IMR-90 (cell line): ENCODE results near the gene TPSG1. TPM values are rescaled to one million over a fixed set of nuclear protein-coding genes. Genes with fewer than 3 reads are reported as not detected.
A peak's percentile ranks its signal among the peaks of the same experiment; 100 is the strongest.
"Not testable (repeated sequence)": the region's sequence is repeated elsewhere in the genome, so short reads cannot be mapped to it uniquely, and the experiment has no call there.

Experiments
- ATAC-seq: fragments of 200-7000 bp; cut with Tn5 transposase; 2 replicates; pipeline ENCODE4 v1.9.1; 2020; ENCODE audit warnings: low read depth, mild to moderate bottlenecking, moderate library complexity
- BruUV-seq: library from RNA; stranded (reverse); fragments of 400-500 nt; replicated peaks from 2 replicates; lab custom pipeline; 2021; lab: Mats Ljungman, UMichigan
- CTCF ChIA-PET: fragments of 300-600 bp; formaldehyde crosslinking; extraction: SDS; loops from one replicate; lab custom pipeline; 2021; ENCODE audit warnings: antibody characterized with exemption; lab: Yijun Ruan, JAX
- POLR2A ChIA-PET: fragments of 300-600 bp; sonication (Branson Sonifier 250); formaldehyde crosslinking; loops from one replicate; lab custom pipeline; 2022; ENCODE audit warnings: antibody characterized with exemption; ENCODE audit not compliant: unreplicated experiment; lab: Charles Lee
- DNase-seq: peaks from one replicate; pipeline ENCODE4 v3.0.0; 2013
- H2AFZ ChIP-seq: replicated peaks from 2 replicates; pipeline ENCODE3; 2013; ENCODE audit warnings: low read length, mild to moderate bottlenecking; ENCODE audit not compliant: poor library complexity
- H2AK5ac ChIP-seq: 2 replicates; pipeline ENCODE4 v1.6.1; 2013; ENCODE audit warnings: low read depth, low read length, inconsistent platforms
- H2AK9ac ChIP-seq: replicated peaks from 2 replicates; pipeline ENCODE3; 2013; ENCODE audit warnings: mild to moderate bottlenecking, low read depth, low read length, moderate library complexity; ENCODE audit not compliant: poor library complexity
- H2BK120ac ChIP-seq: 2 replicates; pipeline ENCODE4 v1.6.1; 2013; ENCODE audit warnings: low read depth, low read length, inconsistent platforms
- H2BK15ac ChIP-seq: 3 replicates; pipeline ENCODE4 v1.6.1; 2013; ENCODE audit warnings: low read depth, low read length, inconsistent platforms
- H2BK20ac ChIP-seq: 2 replicates; pipeline ENCODE4 v1.6.1; 2013; ENCODE audit warnings: low read depth, mild to moderate bottlenecking, inconsistent platforms, low read length, moderate library complexity
- H2BK5ac ChIP-seq: 2 replicates; pipeline ENCODE4 v1.6.1; 2013; ENCODE audit warnings: mild to moderate bottlenecking, low read depth, low read length, inconsistent platforms; ENCODE audit not compliant: poor library complexity, severe bottlenecking
- H3K14ac ChIP-seq: replicated peaks from 2 replicates; pipeline ENCODE4 v1.6.1; 2013; ENCODE audit warnings: low read depth, low read length, inconsistent platforms
- H3K18ac ChIP-seq: 2 replicates; pipeline ENCODE4 v1.6.1; 2013; ENCODE audit warnings: low read depth, low read length, control low read depth
- H3K23ac ChIP-seq: 2 replicates; pipeline ENCODE4 v1.6.1; 2013; ENCODE audit warnings: low read depth, low read length, inconsistent platforms
- H3K27ac ChIP-seq: 2 replicates; pipeline ENCODE4 v1.5.1; 2013; ENCODE audit warnings: mild to moderate bottlenecking, control low read depth, low read length; ENCODE audit not compliant: insufficient read depth
- H3K27me3 ChIP-seq: 2 replicates; pipeline ENCODE4 v1.6.1; 2013; ENCODE audit warnings: low read length; ENCODE audit not compliant: control insufficient read depth, insufficient read depth
- H3K36me3 ChIP-seq: 2 replicates; pipeline ENCODE4 v1.6.1; 2013; ENCODE audit warnings: low read length, mixed read lengths; ENCODE audit not compliant: control insufficient read depth, insufficient read depth
- H3K4ac ChIP-seq: 2 replicates; pipeline ENCODE4 v1.6.1; 2013; ENCODE audit warnings: low read depth, low read length, inconsistent platforms
- H3K4me1 ChIP-seq: 2 replicates; pipeline ENCODE4 v1.6.1; 2013; ENCODE audit warnings: low read length, mixed read lengths; ENCODE audit not compliant: control insufficient read depth, insufficient read depth
- H3K4me2 ChIP-seq: 2 replicates; pipeline ENCODE4 v1.6.1; 2013; ENCODE audit warnings: low read depth, mild to moderate bottlenecking, control low read depth, low read length, moderate library complexity
- H3K4me3 ChIP-seq: 2 replicates; pipeline ENCODE4 v1.5.1; 2013; ENCODE audit warnings: low read depth, mild to moderate bottlenecking, control low read depth, low read length, moderate library complexity; ENCODE audit not compliant: insufficient read depth
- H3K56ac ChIP-seq: 2 replicates; pipeline ENCODE4 v1.6.1; 2013; ENCODE audit warnings: low read length, inconsistent platforms; ENCODE audit not compliant: insufficient read depth; ENCODE audit errors: extremely low read depth
- H3K79me1 ChIP-seq, 2 experiments: 2 replicates each; pipeline ENCODE4 v1.6.1; 2013; ENCODE audit warnings: low read length in 2 of 2, inconsistent platforms in 1 of 2, low read depth in 1 of 2
- H3K9ac ChIP-seq: 2 replicates; pipeline ENCODE4 v1.6.1; 2013; ENCODE audit warnings: low read depth, low read length, control low read depth
- H3K9me1 ChIP-seq: 2 replicates; pipeline ENCODE4 v1.6.1; 2013; ENCODE audit warnings: low read length, inconsistent platforms; ENCODE audit not compliant: insufficient read depth
- H3K9me3 ChIP-seq: 2 replicates; pipeline ENCODE4 v1.6.1; 2013; ENCODE audit warnings: low read length; ENCODE audit not compliant: control insufficient read depth, insufficient read depth
- H4K20me1 ChIP-seq: 2 replicates; pipeline ENCODE4 v1.6.1; 2013; ENCODE audit warnings: low read length, inconsistent platforms; ENCODE audit not compliant: insufficient read depth
- H4K5ac ChIP-seq: 2 replicates; pipeline ENCODE4 v1.6.1; 2013; ENCODE audit warnings: mild to moderate bottlenecking, low read depth, low read length, control low read depth
- H4K8ac ChIP-seq, 2 experiments: 2 replicates each; pipeline ENCODE4 v1.6.1; 2013; ENCODE audit warnings: low read depth in 2 of 2, low read length in 2 of 2, control low read depth in 1 of 2, inconsistent platforms in 1 of 2
- H4K91ac ChIP-seq: 2 replicates; pipeline ENCODE4 v1.6.1; 2013; ENCODE audit warnings: low read depth, low read length, inconsistent platforms; ENCODE audit not compliant: insufficient read depth
- MAFK ChIP-seq: IDR thresholded peaks from 2 replicates; pipeline ENCODE4 v1.6.1; 2012; ENCODE audit warnings: low read depth, low read length, improper control_type of control experiment
- NFE2L2 ChIP-seq: fragments of 150-350 bp; IDR thresholded peaks from 2 replicates; pipeline ENCODE4 v1.6.1; 2016; ENCODE audit warnings: low read depth, mild to moderate bottlenecking, low read length
- WGBS, 2 experiments: methylation state at CpG; one replicate each; pipeline versions ENCODE4 v1.1.5 to v1.1.7; 2013; ENCODE audit warnings: missing lambda C conversion rate in 2 of 2; ENCODE audit not compliant: insufficient read length in 1 of 2; ENCODE audit errors: extremely low coverage in 2 of 2; 5-methylcytosine and 5-hydroxymethylcytosine counted together
- dilution Hi-C: fragments of 300-500 bp; cut with HindIII; formaldehyde crosslinking; loops from one replicate; pipeline ENCODE4 v1.14.3; 2018; ENCODE audit warnings: low sequenced_read_pairs; ENCODE audit not compliant: unreplicated experiment
- in situ Hi-C: fragments of 300-500 bp; cut with MboI; formaldehyde crosslinking; loops from 3 replicates; pipeline ENCODE4 v1.14.3; 2019; ENCODE audit warnings: low sequenced_read_pairs, inconsistent platforms, mixed read lengths
- intact Hi-C: fragments of 100-400 bp; cut with micrococcal nuclease; formaldehyde crosslinking; loops from 2 replicates; pipeline ENCODE4 v1.10.0; 2022
- polyA plus RNA-seq, 3 experiments: library from polyadenylated mRNA; depleted of rRNA; stranded (reverse); fragments of >200 nt; gene quantifications; 2 replicates each; pipeline ENCODE4 v1.2.3, GENCODE V29; 2012; ENCODE audit warnings: low replicate concordance in 1 of 3
- total RNA-seq: library from RNA; depleted of rRNA; stranded (reverse); fragments of >200 nt; gene quantifications from 2 replicates; pipeline ENCODE4 v1.2.3, GENCODE V29; 2012

Gene TPSG1
- total and polyA plus RNA-seq, 2 of the 4 experiments (the other 2 are of a cell fraction) = not detected

- ATAC-seq = peak; percentile 62
- no CpG with 5 or more reads among the region's 24 CpGs for WGBS, 2 experiments
- intact Hi-C loops = not testable (repeated sequence)
Measured at GRCh38 chr16:1225728-1226311, 752 bp upstream of the TPSG1 start.

More at GRCh38 chr16:1225728-1226311, 752 bp upstream of the TPSG1 start:
- in situ Hi-C loops, H4K8ac ChIP-seq, H2AK9ac ChIP-seq, DNase-seq, H4K5ac ChIP-seq, H3K4me2 ChIP-seq, H3K4me1 ChIP-seq, H3K79me1 ChIP-seq, H2BK5ac ChIP-seq, H3K56ac ChIP-seq, H3K27me3 ChIP-seq, H4K20me1 ChIP-seq, H3K9me1 ChIP-seq, H2BK120ac ChIP-seq, H3K9me3 ChIP-seq, H2BK20ac ChIP-seq, H3K27ac ChIP-seq, dilution Hi-C loops, H3K18ac ChIP-seq, BruUV-seq, H2AFZ ChIP-seq, H3K9ac ChIP-seq, H4K91ac ChIP-seq, H3K4ac ChIP-seq, H3K23ac ChIP-seq, H3K4me3 ChIP-seq, H2AK5ac ChIP-seq, H3K14ac ChIP-seq, H2BK15ac ChIP-seq, H3K36me3 ChIP-seq, POLR2A ChIA-PET: not testable (repeated sequence)
- TF ChIP-seq MAFK (0 out of 2 replicates have a peak, but pooled peaks have one; percentile 3), NFE2L2 (0 out of 2 replicates have a peak, but pooled peaks have one; percentile 12)
- CTCF ChIA-PET = interaction anchor here (0.6 kb wide), 1 partner anchor 612 kb away, joined by 3 read pairs; no protein-coding TSS in a partner anchor
